Coronary artery (tissue), 2 donors: ENCODE data around the gene BABAM2.

ENCODE experiments used
- DNase-seq: peaks from one replicate; pipeline ENCODE4 v3.0.0-alpha.2; 2017; ENCODE audit warnings: low spot score
- H3K27ac ChIP-seq, 2 donors: fragments of 200-600 bp; sonication (generic); one replicate each; pipeline ENCODE4 v1.5.1; 2016 to 2019
- H3K4me3 ChIP-seq: fragments of 200-600 bp; sonication (generic); 2 replicates; pipeline ENCODE4 v1.5.1; 2016; ENCODE audit warnings: mild to moderate bottlenecking, moderate library complexity
- TF ChIP-seq, protein P1 (sequence below): fragments of 200-600 bp; sonication (generic); IDR thresholded peaks from one replicate; pipeline ENCODE4 v1.5.1; 2019; ENCODE audit warnings: antibody characterized with exemption

The BABAM2 gene

DNA sequence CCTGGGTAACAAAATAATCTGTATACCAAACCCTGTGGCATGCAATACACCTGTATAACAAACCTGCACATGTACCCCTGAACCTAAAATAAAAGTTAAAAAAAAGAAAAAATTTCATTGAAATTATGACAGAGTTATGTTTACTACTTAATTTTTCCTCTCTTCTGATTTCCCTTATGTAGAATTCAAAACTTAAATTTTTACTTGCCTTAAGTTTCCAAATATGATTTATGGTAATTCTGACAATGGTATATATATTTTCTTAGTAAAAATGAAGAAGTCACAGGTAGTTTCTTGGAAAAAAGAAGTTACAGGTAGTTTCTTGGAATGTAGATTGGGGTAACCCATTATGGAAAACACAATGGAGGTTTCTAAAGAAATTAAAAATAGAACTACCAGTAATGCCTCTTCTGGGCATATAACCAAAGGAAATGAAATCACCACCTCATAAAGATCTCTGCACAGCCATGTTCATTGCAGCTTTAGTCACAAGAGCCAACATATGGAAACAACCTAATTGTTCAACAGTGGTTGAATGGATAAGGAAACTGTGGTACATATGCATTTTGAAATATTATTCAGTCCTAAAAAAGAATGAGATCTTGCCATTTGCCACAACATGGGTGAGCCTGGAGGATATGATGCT lies 164.9 kb downstream of the BABAM2 start:
- TF ChIP-seq, protein P1, sequence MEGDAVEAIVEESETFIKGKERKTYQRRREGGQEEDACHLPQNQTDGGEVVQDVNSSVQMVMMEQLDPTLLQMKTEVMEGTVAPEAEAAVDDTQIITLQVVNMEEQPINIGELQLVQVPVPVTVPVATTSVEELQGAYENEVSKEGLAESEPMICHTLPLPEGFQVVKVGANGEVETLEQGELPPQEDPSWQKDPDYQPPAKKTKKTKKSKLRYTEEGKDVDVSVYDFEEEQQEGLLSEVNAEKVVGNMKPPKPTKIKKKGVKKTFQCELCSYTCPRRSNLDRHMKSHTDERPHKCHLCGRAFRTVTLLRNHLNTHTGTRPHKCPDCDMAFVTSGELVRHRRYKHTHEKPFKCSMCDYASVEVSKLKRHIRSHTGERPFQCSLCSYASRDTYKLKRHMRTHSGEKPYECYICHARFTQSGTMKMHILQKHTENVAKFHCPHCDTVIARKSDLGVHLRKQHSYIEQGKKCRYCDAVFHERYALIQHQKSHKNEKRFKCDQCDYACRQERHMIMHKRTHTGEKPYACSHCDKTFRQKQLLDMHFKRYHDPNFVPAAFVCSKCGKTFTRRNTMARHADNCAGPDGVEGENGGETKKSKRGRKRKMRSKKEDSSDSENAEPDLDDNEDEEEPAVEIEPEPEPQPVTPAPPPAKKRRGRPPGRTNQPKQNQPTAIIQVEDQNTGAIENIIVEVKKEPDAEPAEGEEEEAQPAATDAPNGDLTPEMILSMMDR, result no peak
- Histone ChIP-seq H3K27ac (no peak overlapping the region), H3K4me3 (no peak overlapping the region)
- no peak for DNase-seq

DNA sequence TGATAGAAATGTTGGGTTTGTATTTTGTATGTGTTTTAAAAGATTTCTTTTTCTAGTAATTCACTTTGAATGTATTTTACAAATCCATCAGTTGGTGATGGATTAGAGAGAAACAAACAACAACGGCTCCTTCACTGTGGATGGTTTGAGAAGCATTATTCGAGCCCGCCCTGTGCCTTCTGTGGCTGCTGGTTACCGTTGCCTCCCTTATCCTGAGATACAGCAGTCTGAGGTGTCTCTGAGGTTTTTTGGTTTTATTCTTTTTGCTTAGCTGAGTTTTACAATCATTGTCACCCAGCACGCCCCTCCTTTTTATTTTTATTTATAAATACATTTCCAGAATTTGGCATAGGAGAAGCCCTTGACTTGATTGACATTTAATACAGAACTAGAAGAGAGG lies 168.3 kb downstream of the BABAM2 start:
- no peak overlapping the region for H3K27ac ChIP-seq
- TF ChIP-seq, protein P1, result no peak
- no peak for DNase-seq
- H3K4me3 ChIP-seq, result no peak overlapping the region

DNA sequence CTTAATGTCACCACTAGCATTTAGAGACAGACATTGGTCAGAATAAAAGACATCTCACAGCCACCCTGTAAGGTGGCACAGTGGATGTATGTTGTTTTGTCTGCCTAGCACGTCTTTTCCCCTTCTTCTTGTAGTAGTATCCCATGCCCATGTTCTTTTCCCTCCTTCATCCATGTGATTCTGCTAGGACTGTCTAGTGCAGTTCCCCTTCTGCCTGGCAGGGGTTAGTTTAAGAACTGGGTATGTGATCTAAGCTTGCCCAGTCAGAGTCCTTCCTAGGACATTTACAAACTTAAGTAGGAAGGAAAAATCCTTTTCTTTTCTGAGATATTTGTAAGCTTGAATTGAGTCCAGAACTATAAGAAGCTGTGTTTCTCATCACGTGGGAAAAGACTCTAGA lies 172.3 kb downstream of the BABAM2 start:
- Histone ChIP-seq H3K27ac (no peak overlapping the region), H3K4me3 (no peak overlapping the region)
- TF ChIP-seq, protein P1, result no peak
- no peak for DNase-seq

DNA sequence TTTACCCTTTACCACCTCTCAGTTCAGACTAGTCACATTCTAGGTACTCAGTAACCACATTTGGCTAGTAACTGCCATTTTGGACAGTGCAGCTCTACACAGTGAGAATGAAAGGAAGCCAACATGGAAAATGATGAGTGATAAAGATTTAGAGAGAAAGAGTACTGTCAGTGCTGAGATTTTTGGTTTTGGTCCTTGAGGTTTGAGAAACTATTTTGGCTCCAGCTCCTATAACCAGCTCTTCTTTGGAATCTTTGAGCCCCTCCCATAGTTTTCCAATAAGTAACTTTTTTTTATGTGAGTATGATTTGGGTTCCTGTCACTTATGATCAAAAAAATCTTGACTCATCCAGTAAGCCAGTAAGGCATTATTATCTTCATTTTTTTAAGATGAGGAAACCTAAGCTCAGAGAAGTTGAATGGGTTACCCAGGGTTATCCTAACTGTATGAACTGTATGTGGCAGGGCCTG lies 173.0 kb downstream of the BABAM2 start:
- Histone ChIP-seq H3K4me3 (no peak overlapping the region), H3K27ac (no peak overlapping the region)
- TF ChIP-seq, protein P1, result no peak
- no peak for DNase-seq

DNA sequence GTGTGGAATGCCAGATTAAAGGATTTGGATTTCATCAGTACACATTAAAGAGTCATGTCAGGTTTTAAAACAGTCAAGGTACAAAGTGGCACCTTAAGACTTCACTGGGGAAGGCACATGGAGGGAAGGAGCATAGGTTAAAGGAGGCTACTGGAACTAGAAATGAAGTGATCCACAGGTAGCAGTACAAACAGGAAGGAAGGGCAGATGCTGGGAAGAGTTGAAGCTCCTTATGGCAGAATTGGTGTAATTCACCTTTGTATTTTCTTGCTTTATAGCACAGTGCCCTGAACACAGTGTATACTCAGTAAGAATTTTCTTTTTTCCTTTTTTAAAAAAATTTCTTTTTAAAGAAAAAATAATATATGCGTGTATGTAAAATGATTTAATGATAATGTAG lies 177.1 kb downstream of the BABAM2 start:
- Histone ChIP-seq H3K27ac (no peak overlapping the region), H3K4me3 (no peak overlapping the region)
- no peak for DNase-seq
- TF ChIP-seq, protein P1, result no peak

DNA sequence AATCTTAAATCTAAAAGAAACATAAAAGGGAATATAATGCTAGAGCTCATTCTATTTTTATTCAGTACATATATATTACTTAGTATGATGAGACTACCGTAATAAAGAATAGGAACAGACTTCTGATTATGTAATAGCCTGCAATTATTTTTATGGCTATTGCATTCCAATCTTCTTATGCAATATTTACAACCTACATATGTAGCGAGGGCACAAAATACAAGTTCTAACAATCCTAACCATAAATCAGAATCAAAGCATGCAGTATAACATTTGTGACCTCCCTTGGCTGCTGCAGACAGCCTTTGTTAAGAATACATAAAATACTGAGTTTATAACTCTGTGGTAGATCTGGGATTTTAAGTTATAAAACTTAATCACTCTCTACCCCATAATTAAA lies 177.6 kb downstream of the BABAM2 start:
- H3K27ac ChIP-seq, result no peak overlapping the region
- TF ChIP-seq, protein P1, result no peak
- DNase-seq, result no peak
- H3K4me3 ChIP-seq, result no peak overlapping the region

DNA sequence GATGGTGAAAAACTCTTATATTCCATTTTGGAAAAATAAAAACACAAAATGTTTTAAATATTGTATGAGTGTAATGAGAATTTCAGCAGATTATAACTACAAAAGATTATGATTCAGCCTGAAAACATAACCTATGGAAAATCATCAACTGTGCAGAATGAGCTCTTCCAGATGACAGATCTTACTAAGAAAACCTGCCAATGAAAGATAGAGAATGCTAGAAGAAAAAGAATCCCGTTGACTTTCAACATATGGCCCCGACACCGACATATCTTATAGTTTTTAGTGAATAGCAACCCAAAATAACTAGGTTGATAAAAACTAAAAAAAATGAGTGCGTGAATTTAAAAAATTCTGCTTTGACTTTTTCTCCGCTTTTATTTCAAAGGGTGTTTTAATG lies 178.0 kb downstream of the BABAM2 start:
- no peak overlapping the region for H3K27ac ChIP-seq
- TF ChIP-seq, protein P1, result no peak
- no peak for DNase-seq
- H3K4me3 ChIP-seq, result no peak overlapping the region
